H54 (cell line): ENCODE results near the gene TENM3.

Experiments
- DNase-seq: peaks from one replicate; pipeline ENCODE4 v3.0.0; 2011; ENCODE audit warnings: low spot score, mixed read lengths; ENCODE audit not compliant: insufficient read length
- FAIRE-seq: peaks from 3 replicates; lab custom pipeline; 2011; peaks lifted over from hg19 to GRCh38; lab: Jason Lieb, UNC
- POLR2A ChIP-seq: IDR thresholded peaks from 2 replicates; pipeline ENCODE4 v1.6.1; 2011; ENCODE audit warnings: low read depth, mild to moderate bottlenecking, low read length

TENM3 gene

DNA sequence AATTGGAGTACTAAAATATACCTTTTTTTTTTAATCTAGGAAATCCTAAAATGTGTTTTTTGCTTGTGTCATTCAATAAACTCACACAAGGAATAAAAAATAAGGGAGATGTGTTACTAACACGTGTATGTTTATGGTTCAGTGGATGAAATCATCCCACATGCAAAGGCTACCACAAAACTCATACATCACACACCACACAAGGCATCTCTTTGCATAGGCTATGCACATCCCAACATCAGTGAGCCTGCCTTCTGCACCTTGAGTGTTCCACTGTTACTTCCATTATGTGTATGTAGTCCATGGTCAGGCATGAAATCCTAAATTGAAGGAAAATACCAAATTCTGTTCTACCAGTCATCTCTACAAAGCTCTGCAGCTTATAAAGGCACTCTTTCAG is 460.9 kb downstream of the TENM3 start:
- no peak for TF ChIP-seq POLR2A
- FAIRE-seq, result no peak
- no peak for DNase-seq

- DNase-seq (no peak), FAIRE-seq (no peak)
- no peak for TF ChIP-seq POLR2A
Measured at GRCh38 chr4:182704948-182705347, 461.7 kb downstream of the TENM3 start.

- no peak for TF ChIP-seq POLR2A
- no peak for FAIRE-seq
Measured at GRCh38 chr4:182705389-182705788, 462.2 kb downstream of the TENM3 start.

DNA sequence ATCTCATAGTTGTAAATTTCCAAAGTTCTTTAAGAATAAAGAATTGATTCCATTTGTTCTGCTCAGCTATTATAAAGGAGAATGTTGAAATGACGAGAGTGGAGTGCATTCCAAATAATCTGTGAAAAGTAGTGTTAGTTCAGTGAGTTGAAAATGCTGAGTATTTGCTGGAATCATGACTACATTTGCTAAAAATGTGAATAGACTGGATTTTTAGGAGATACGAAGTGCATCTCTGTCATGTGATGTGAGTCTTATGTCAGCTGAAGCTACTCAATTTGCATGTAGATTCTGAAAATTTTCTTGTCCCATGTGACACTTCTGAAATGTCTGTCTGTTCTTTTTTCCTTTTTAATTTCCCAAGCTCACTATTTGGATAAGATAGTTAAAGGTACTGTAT is 468.0 kb downstream of the TENM3 start:
- no peak for FAIRE-seq
- DNase-seq, result no peak
- TF ChIP-seq POLR2A, result no peak

More at GRCh38 chr4:182705389-182705788, 462.2 kb downstream of the TENM3 start:
- no peak for DNase-seq

- no peak for TF ChIP-seq POLR2A
- FAIRE-seq, result no peak
Measured at GRCh38 chr4:182715548-182715947, 472.3 kb downstream of the TENM3 start.

GRCh38 chr4:182716192-182716591 is 473.0 kb downstream of the TENM3 start:
- FAIRE-seq (no peak), DNase-seq (no peak)
- no peak for TF ChIP-seq POLR2A

More at GRCh38 chr4:182715548-182715947, 472.3 kb downstream of the TENM3 start:
- DNase-seq, result no peak

GRCh38 chr4:182717788-182718583 is 474.8 kb downstream of the TENM3 start:
- DNase-seq (no peak), FAIRE-seq (no peak)
- TF ChIP-seq POLR2A, result no peak

DNA sequence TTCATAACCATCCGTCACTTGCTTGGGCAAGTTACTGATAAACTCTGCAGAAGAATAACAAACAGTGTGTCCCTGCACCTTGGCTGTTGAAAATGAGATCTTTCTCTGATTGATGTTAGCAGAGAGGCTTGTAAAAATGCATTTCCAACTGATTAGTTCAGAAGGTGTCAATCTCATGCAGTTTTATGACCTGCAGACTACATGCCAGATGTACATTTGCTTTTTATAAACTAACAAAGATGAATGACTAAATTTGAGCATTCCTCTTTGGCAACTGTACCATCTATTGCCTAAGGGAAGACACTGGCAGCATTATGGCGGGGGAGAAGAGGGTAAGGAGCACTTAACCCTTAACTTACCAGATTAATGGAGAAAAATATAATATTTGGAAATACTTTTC is 481.2 kb downstream of the TENM3 start:
- no peak for TF ChIP-seq POLR2A
- DNase-seq, result no peak
- FAIRE-seq, result no peak

DNA sequence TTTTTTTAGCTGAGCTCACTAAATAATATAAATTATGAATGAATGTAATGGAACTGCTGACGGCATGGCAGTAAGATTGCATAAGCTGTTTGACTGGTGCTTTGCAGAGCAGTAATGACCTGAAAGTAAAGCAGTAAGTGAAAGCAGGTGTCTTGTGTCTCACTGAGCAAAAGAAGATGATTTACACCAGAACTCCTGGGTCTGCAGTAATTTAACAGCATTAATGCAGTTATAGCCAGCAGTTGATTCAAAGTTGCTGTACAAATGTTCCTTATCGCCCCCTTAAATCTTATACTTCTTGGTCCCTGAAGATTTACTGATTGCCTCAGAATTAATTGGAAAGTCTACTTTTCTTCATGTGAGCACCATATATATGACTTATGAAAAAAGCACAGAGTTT is 486.3 kb downstream of the TENM3 start:
- DNase-seq (no peak), FAIRE-seq (no peak)
- TF ChIP-seq POLR2A, result no peak

GRCh38 chr4:182730791-182731190 is 487.6 kb downstream of the TENM3 start:
- DNase-seq, result no peak
- FAIRE-seq, result no peak
- TF ChIP-seq POLR2A, result no peak

DNA sequence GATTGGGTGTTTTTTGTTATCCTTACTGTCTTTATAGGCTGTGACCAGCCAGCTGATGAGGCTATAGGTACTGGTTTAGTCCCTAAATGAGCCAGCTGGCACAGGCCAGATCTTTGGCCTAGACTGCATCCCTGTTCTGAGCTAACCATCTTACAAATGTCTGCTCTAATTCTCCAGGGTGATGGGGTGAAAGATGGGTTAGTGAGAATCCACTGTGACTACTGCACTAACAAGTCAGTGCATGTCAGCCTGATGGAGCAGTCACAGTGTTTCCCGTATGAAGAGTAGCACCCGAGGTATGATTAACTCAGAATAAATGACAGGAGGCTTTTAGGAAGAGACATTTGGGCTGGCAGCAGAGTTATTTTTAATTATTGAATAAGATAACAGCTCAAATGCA is 493.0 kb downstream of the TENM3 start:
- FAIRE-seq, result no peak
- DNase-seq, result no peak
- no peak for TF ChIP-seq POLR2A

GRCh38 chr4:182738283-182739047 is 495.3 kb downstream of the TENM3 start:
- DNase-seq (no peak), FAIRE-seq (no peak)
- TF ChIP-seq POLR2A, result no peak

DNA sequence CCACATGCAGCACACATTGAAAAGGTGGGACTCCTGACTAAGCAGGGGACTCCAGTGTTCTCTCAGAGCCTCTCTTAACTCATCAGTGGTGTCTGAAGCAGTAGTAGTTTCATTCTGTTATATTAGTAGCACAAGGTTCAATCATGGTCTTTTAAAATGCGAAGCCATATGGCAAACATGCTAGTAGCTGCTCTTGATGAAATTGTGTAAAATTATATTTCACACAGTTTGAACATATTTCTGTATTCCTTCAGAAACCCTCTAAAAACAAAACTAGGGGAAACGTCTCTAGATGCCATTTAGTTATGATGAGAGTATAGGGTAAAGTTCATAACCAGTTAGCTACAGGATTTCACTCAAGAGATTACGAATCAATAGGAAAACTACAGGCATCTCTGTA is 497.1 kb downstream of the TENM3 start:
- TF ChIP-seq POLR2A, result no peak
- DNase-seq (no peak), FAIRE-seq (no peak)

DNA sequence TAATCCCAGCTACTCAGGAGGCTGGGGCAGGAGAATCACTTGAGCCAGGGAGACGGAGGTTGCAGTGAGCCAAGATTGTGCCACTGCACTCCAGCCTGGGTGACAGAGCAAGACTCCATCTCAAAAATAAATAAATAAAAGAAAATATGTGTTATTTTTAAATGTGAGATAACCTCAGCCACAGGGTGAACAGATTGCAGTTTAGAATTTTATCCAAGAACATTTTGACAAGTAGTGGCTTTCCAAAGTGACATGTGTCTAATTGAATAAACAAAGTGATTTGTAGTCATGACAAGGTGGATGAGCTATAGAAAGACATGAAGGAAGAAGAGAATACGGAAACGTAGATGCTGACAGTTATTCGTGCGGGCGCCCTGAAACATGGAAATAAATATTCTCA is 497.9 kb downstream of the TENM3 start:
- TF ChIP-seq POLR2A, result no peak
- DNase-seq, result no peak
- no peak for FAIRE-seq
